CD14-positive monocyte (primary cell): Measurements from ENCODE around the gene JARID2. TPM values are rescaled to one million over a fixed set of nuclear protein-coding genes. Genes with fewer than 3 reads are reported as not detected.

Experiments
- DNase-seq, 3 donors: peaks; one replicate each; pipeline ENCODE4 v3.0.0-alpha.2; 2011 to 2022
- H2AFZ ChIP-seq: 2 replicates; pipeline ENCODE4 v1.6.0; 2012; ENCODE audit warnings: mild to moderate bottlenecking, low read depth, low read length, inconsistent platforms; ENCODE audit not compliant: insufficient read depth, poor library complexity, severe bottlenecking
- H3K27ac ChIP-seq, 2 donors: 1 replicate in 1 of 2; 2 replicates in 1 of 2; pipeline ENCODE4 v1.5.1; 2012 to 2013; ENCODE audit warnings: low read length in 2 of 2, control low read depth in 1 of 2, inconsistent platforms in 1 of 2, low read depth in 1 of 2, mild to moderate bottlenecking in 1 of 2
- H3K27me3 ChIP-seq, 2 donors: one replicate each; pipeline versions ENCODE4 v1.6.0 to v1.6.1; 2011 to 2013; ENCODE audit warnings: low read length in 2 of 2; ENCODE audit not compliant: control insufficient read depth in 2 of 2, insufficient read depth in 2 of 2
- H3K36me3 ChIP-seq, 2 donors: replicated peaks in 1 of 2; 1 replicate in 1 of 2; 2 replicates in 1 of 2; pipeline versions ENCODE4 v1.5.1 to v1.6.1; 2012 to 2013; ENCODE audit warnings: low read length in 2 of 2, control low read depth in 1 of 2, inconsistent platforms in 1 of 2, mild to moderate bottlenecking in 1 of 2; ENCODE audit not compliant: insufficient read depth in 2 of 2, control insufficient read depth in 1 of 2
- H3K4me1 ChIP-seq, 2 donors: 1 replicate in 1 of 2; 2 replicates in 1 of 2; pipeline versions ENCODE4 v1.5.1 to v1.6.1; 2012 to 2013; ENCODE audit warnings: low read length in 2 of 2, control low read depth in 1 of 2, inconsistent platforms in 1 of 2, mild to moderate bottlenecking in 1 of 2, moderate library complexity in 1 of 2; ENCODE audit not compliant: insufficient read depth in 2 of 2, control insufficient read depth in 1 of 2
- H3K4me2 ChIP-seq: replicated peaks from 2 replicates; pipeline ENCODE3; 2012; ENCODE audit warnings: low read length, moderate library complexity, mild to moderate bottlenecking; ENCODE audit not compliant: poor library complexity, severe bottlenecking; ENCODE audit errors: extremely low read depth
- H3K4me3 ChIP-seq, 3 experiments: fragments of 200-600 bp in 1 of 3; sonication (generic) in 1 of 3; replicated peaks in 1 of 3; 1 replicate in 2 of 3; 2 replicates in 1 of 3; pipeline ENCODE4 v1.5.1; 2011 to 2013; ENCODE audit warnings: low read length in 3 of 3, mild to moderate bottlenecking in 3 of 3, control low read depth in 2 of 3, low read depth in 2 of 3, inconsistent platforms in 1 of 3, moderate library complexity in 1 of 3
- H3K79me2 ChIP-seq: 2 replicates; pipeline ENCODE4 v1.6.0; 2012; ENCODE audit warnings: mild to moderate bottlenecking, control low read depth, inconsistent platforms, low read length, moderate library complexity; ENCODE audit not compliant: insufficient read depth
- H3K9ac ChIP-seq: 2 replicates; pipeline ENCODE4 v1.6.0; 2017; ENCODE audit warnings: low read length, mild to moderate bottlenecking; ENCODE audit not compliant: insufficient read depth, poor library complexity, severe bottlenecking
- H3K9me3 ChIP-seq, 2 donors: replicated peaks in 1 of 2; 1 replicate in 1 of 2; 2 replicates in 1 of 2; pipeline versions ENCODE4 v1.5.1 to v1.6.1; 2012 to 2013; ENCODE audit warnings: low read length in 2 of 2, control low read depth in 1 of 2; ENCODE audit not compliant: control insufficient read depth in 1 of 2, insufficient read depth in 1 of 2
- H4K20me1 ChIP-seq: 2 replicates; pipeline ENCODE4 v1.6.0; 2012; ENCODE audit warnings: mild to moderate bottlenecking, low read length, control low read depth, moderate library complexity; ENCODE audit not compliant: insufficient read depth
- H3K27ac Mint-ChIP-seq, 7 donors: one replicate each; pipeline ENCODE4 v1.8.0; 2020; ENCODE audit warnings: mild to moderate bottlenecking in 7 of 7, mixed read lengths in 7 of 7, moderate library complexity in 6 of 7, inconsistent platforms in 2 of 7
- H3K27me3 Mint-ChIP-seq, 3 donors: one replicate each; pipeline ENCODE4 v1.8.0; 2021 to 2022; ENCODE audit warnings: low read depth in 3 of 3, mild to moderate bottlenecking in 3 of 3, mixed read lengths in 3 of 3, moderate library complexity in 3 of 3, inconsistent platforms in 1 of 3
- H3K36me3 Mint-ChIP-seq, 2 donors: one replicate each; pipeline ENCODE4 v1.8.0; 2020; ENCODE audit warnings: mixed read lengths in 2 of 2, inconsistent platforms in 1 of 2, mild to moderate bottlenecking in 1 of 2
- H3K4me1 Mint-ChIP-seq: one replicate; pipeline ENCODE4 v1.8.0; 2020; ENCODE audit warnings: mild to moderate bottlenecking, mixed read lengths
- H3K4me3 Mint-ChIP-seq, 2 donors: one replicate each; pipeline ENCODE4 v1.8.0; 2020; ENCODE audit warnings: mild to moderate bottlenecking in 2 of 2, mixed read lengths in 2 of 2, moderate library complexity in 1 of 2
- H3K9me3 Mint-ChIP-seq, 7 donors: one replicate each; pipeline ENCODE4 v1.8.0; 2020 to 2022; ENCODE audit warnings: mixed read lengths in 7 of 7, mild to moderate bottlenecking in 6 of 7, moderate library complexity in 6 of 7, inconsistent platforms in 2 of 7
- WGBS: methylation state at CpG from one replicate; pipeline ENCODE4 v1.1.5; 2013; ENCODE audit warnings: missing lambda C conversion rate; ENCODE audit not compliant: insufficient coverage; 5-methylcytosine and 5-hydroxymethylcytosine counted together
- intact Hi-C, 2 donors: fragments of 100-400 bp; cut with micrococcal nuclease; formaldehyde crosslinking; loops; one replicate each; pipeline versions ENCODE4 v1.15.0 to v1.15.1; 2023
- polyA plus RNA-seq, 3 donors: library from polyadenylated mRNA; depleted of rRNA in 1 of 3; unstranded in 2 of 3; stranded (reverse) in 1 of 3; fragments of 300-500 nt in 2 of 3; fragments of >200 nt in 1 of 3; fragmentation: Illumina TruSeq in 2 of 3; gene quantifications; 1 replicate in 2 of 3; 2 replicates in 1 of 3; pipeline ENCODE4 v1.2.3, GENCODE V29; 2012 to 2021
- TF ChIP-seq, protein P1 (sequence below): fragments of 200-600 bp; IDR thresholded peaks from one replicate; pipeline ENCODE4 v1.8.0; 2022; ENCODE audit warnings: antibody characterized with exemption, mild to moderate bottlenecking

JARID2 gene
- polyA plus RNA-seq, 3 donors = 6.8 to 17.5 (median 12.5) TPM

DNA sequence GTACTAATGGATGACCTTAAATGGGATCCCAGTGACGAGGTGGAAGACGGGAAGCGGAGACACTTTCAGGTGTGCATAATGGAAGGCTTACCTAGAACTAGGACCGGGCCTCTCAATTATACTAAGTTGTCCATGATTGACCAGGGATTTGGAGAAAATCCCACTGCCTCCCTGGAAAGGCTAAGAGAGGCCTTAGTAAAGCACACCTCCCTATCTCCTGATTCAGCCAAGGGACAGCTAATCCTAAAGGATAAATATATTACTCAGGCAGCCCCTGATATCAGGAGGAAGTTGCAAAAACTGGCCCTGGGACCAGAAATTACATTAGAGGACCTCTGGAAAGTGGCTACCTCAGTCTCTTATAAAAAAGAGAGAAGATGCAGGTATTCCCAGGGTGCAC is 93.2 kb downstream of the JARID2 start:
- DNase-seq = no peak
- no peak overlapping the region for H3K9ac ChIP-seq
- no peak overlapping the region for H2AFZ ChIP-seq
- intact Hi-C loops = no loop called here
- TF ChIP-seq, protein P1, sequence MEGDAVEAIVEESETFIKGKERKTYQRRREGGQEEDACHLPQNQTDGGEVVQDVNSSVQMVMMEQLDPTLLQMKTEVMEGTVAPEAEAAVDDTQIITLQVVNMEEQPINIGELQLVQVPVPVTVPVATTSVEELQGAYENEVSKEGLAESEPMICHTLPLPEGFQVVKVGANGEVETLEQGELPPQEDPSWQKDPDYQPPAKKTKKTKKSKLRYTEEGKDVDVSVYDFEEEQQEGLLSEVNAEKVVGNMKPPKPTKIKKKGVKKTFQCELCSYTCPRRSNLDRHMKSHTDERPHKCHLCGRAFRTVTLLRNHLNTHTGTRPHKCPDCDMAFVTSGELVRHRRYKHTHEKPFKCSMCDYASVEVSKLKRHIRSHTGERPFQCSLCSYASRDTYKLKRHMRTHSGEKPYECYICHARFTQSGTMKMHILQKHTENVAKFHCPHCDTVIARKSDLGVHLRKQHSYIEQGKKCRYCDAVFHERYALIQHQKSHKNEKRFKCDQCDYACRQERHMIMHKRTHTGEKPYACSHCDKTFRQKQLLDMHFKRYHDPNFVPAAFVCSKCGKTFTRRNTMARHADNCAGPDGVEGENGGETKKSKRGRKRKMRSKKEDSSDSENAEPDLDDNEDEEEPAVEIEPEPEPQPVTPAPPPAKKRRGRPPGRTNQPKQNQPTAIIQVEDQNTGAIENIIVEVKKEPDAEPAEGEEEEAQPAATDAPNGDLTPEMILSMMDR = no peak
- H3K79me2 ChIP-seq = peaks cover 100% of the 10 kb centered on the region
- no peaks in the 10 kb centered on the region for H3K36me3 ChIP-seq
- H3K27ac Mint-ChIP-seq = peak overlapping the region in 5 of 7 donors; percentile 39 to 88 (median 69)
- peaks cover 100% of the 10 kb centered on the region for H4K20me1 ChIP-seq
- no peaks in the 10 kb centered on the region for H3K9me3 ChIP-seq
- H3K4me1 ChIP-seq = peaks cover 83 to 90% of the 10 kb centered on the region in 2 donors
- no peak overlapping the region for H3K4me3 ChIP-seq
- peaks cover 0 to 2% (median 0%) of the 10 kb centered on the region in 3 donors for H3K27me3 Mint-ChIP-seq
- H3K36me3 Mint-ChIP-seq = peaks cover 12 to 18% of the 10 kb centered on the region in 2 donors
- peak overlapping the region in 1 of 2 donors; percentile 62 for H3K27ac ChIP-seq
- H3K9me3 Mint-ChIP-seq = peaks cover 0 to 2% (median 0%) of the 10 kb centered on the region in 7 donors
- H3K27me3 ChIP-seq = no peaks in the 10 kb centered on the region
- WGBS = no CpG with 5 or more reads among the region's 4 CpGs
- no peak overlapping the region for H3K4me2 ChIP-seq
- no peak overlapping the region for H3K4me3 Mint-ChIP-seq
- H3K4me1 Mint-ChIP-seq = peaks cover 91% of the 10 kb centered on the region

DNA sequence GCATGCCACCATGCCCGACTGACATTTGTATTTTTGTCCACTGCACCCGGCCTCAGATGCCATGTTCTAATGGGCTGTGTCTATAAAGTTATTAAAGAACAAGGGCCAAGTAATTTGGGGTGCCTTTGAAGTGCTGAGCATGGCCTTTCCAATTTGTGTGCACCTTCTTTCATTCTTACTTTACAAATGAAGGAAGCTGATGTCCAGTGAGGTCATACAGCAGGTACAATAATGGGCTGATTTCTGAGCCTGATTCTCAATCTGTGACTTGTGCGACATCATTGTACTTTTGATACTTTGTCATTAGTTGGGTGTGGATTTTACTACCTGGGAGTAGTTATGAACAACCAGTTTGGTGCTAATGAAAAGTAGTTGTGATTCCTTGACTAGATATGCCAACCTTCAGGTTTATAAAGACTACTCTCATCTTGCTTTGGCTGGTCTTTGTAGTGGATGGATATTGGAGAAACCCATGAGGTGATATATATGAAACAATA is 94.3 kb downstream of the JARID2 start:
- H3K27me3 Mint-ChIP-seq = peaks cover 0 to 2% (median 0%) of the 10 kb centered on the region in 3 donors
- Histone ChIP-seq H2AFZ (no peak overlapping the region), H3K27me3 (no peaks in the 10 kb centered on the region), H3K79me2 (peaks cover 100% of the 10 kb centered on the region), H3K4me2 (peak overlapping the region; percentile 66), H3K36me3 (no peaks in the 10 kb centered on the region), H3K4me1 (peaks cover 84 to 95% of the 10 kb centered on the region in 2 donors), H3K9me3 (no peaks in the 10 kb centered on the region), H3K4me3 (peak overlapping the region in 1 of 3 experiments; percentile 57), H3K27ac (peak overlapping the region in 1 of 2 donors; percentile 68), H4K20me1 (peaks cover 100% of the 10 kb centered on the region), H3K9ac (no peak overlapping the region)
- peak overlapping the region in 6 of 7 donors; percentile 31 to 84 (median 62) for H3K27ac Mint-ChIP-seq
- TF ChIP-seq, protein P1 = no peak
- peak overlapping the region; percentile 39 to 86 for H3K4me3 Mint-ChIP-seq
- no peak for DNase-seq
- peaks cover 0 to 2% (median 0%) of the 10 kb centered on the region in 7 donors for H3K9me3 Mint-ChIP-seq
- peaks cover 91% of the 10 kb centered on the region for H3K4me1 Mint-ChIP-seq
- WGBS = 100% methylated on average over 2 of the region's 3 CpGs
- H3K36me3 Mint-ChIP-seq = peaks cover 9 to 12% of the 10 kb centered on the region in 2 donors
- intact Hi-C loops = no loop called here
